NCI-H2171 (cell line): ENCODE data around the gene ZP1.
A peak's percentile ranks its signal among the peaks of the same experiment; 100 is the strongest.
"Not testable (repeated sequence)": the region's sequence is repeated elsewhere in the genome, so short reads cannot be mapped to it uniquely, and the experiment has no call there.

ENCODE experiments used
- DNase-seq: peaks from one replicate; lab custom pipeline; 2025; lab: John Stamatoyannopoulos, UW

Gene ZP1

DNA sequence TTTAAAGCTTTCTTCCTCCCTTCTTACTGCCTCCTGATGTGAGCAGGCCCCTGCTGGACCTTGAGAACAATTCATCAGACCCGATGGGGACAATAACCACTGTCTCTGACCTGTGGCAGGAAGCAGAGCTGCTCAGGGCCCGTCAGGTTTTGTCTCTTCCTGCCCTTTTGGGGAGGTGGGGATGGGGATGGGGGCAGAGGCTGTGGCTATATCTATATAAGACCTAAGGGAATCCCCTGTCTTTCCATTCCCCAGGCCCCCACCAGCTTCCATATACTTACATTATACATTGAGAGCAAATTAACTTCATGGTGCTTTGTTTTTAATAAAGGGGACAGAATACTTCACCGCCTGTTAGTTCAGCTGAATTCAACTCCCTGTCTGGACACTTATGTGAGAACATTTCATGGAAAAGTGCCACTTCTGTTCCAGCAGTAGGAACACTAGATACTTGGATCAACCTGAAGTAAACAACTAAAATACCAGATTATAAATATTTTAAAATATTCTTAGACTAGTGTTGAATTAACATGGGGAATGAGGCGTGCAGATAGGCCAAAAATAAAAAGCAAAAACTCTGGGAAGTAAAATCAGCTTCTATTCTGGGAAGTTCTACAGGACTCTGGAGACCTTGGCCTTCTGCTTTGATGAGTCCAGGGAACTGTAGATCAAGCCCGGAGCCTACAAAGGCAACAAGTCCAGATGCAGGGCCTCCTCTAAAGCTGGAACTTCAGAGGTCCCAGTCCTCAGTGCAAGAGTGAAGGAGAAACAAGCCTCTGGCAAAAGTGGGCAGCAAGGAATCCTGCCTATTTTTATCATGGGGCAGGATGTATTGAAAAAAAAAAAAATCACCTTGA is 11.1 kb downstream of the ZP1 start:
- DNase-seq, result no peak

DNA sequence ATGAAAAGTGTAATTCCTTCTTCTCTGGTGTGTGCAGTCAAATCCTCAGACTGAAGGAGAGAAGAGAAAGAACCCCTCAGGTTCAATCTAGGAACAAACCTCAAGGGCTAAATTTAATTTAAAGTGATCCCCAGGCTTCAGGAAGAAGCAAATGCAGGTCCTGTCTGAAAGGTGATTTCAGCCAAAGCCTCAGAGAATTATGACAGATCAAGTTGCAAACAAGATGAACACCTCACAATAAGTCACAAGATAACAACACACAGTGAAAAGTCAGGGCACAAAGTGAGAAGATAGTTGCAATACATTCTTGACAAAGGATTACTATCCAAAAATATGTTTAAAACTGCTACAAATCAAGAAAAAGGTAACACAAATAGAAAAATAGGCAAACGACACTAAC is 11.8 kb downstream of the ZP1 start:
- no peak for DNase-seq

DNA sequence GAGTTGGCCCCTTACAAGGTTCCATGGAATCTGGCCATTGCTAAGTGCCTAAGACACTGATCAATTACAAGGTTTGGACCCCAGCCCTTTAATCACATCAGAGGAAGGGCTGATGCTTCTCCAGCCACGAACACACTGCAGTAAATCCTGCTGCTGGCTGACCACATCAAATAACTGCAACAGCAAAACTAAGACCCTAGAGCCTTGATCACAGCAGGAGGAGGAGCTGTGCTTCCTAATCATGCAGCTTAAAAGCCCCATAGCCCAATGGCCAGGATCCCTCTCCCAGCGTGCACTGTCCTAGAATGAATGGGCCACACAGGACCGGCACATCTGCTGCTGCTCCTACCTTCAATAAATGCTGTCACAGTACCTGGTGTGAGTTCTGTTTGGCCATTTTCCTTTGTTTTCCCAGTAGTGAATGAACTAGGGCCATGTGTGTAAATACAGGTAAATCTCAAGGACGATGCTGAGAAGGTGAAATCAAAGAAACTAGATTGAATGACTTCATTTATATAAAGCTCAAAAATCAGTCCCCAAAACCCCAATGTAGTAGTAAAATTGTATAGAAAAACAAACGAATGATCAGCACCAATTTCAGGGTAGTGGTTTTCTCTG is 12.7 kb downstream of the ZP1 start:
- no peak for DNase-seq

DNA sequence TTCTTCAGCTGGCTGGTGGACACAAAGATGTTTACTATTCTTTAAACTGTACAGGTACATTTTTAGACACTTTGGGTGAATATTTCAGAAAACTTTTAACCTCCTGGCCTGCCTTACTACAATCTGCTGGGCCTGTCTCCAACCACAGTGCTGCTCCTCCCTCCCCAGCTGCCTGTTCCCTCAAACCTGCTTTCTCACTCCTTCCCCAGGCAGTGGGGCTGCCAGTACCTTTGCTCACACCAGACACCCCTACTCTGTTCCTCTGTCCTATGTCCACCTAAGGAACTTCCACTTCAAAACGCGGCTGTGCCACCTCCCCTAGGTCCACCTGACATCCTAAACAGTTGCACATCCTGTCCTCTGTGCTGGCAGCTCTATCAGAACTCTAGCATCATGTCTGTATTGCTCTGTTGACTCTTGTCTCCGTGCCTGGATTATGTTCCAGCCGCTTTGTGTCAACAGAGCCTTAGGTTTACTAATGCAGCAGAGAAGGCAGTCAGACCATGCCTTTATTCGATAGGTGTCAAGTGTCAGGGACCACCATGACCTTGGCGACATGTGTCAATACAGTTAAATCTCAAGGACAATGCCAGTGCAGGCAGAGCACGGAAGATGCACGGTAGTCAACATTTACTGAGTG is 13.4 kb downstream of the ZP1 start:
- no peak for DNase-seq

DNA sequence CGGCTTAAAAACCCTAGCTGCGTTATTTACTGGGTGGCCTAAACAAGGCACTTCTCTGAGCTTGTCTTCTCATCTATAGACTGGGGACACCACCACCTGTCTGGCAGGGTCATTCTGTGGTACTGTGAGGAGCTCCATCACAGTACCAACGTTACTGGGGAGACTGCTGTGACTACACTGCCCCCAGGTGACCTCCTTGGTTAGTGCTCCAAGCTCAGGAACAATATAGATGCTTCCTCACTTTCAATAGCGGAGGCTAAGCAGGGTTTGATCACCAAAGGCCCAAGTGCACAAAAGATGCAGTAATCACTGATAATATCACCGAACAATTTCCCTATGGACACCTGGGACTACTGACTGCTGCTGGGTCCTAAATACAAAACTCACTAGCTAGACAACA is 20.2 kb downstream of the ZP1 start:
- DNase-seq, result no peak

DNA sequence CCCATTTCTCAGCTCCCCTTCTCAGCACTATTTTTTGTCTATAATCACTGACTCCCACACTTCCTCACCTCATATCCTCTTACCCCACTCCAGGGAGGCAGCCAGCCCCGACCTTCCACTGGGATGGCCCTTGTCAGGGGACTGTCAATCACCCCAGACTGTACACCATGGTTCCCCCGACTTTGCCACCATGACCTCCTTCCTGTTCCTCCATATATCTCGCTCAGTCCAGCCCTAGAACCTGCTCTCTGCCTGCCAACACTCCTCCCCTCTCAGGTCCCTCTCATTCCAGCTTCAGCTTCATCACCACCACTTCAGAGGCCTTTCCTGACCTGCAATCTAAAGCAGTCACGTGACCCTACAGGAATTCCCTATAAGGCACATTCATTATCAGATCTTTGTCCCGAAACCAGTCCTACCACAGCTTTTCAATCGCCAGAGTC is 22.5 kb downstream of the ZP1 start:
- DNase-seq, result no peak

DNA sequence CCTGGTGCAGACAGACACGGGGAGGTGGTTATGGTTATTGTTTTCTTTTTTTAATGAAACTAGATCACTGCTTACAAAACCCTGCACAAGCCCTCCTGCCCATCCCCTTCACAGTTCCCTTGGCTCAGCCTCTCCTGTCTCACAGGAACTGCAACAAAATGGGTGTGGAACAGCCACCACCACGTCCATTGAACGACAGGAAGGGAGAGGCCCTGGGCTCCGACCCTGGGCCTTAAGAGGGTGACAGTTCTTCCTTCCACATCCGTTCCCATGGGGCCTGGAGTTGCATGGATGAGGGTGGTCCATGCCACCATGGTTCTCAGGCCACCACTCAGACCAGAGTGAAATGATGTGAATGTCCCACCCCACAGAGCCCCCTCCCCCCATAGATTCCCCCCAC is 23.4 kb downstream of the ZP1 start:
- no peak for DNase-seq

DNA sequence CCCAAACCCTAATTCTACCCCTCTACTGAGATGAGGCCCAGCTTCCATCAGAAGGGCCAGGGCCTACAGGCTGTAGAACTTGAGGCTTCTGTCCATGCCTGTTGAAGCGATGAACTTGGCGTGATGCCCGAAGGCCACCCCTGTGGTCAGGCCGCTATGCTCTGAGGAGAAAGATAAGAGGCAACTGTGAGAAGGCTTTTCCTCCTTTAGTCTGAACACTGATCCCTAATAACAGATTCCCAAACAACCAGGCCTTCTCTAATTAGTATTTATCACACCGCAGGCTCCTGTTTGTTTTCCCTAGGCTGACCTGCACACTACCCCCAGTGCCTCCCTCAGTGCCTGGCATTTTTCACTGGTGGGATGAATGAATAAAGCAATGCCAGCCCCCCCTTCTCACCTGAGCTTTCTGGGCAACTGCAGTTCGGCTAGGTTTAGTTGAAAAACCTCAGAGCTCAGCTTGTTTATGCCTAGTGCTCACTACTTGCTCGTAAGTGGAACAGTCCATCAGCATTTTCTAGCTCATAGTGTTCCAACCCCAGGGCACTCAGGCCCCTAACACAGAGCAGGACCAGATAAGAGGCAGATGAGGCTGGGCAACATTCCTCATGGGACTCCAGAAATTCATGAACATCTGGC is 23.9 kb downstream of the ZP1 start:
- no peak for DNase-seq

DNA sequence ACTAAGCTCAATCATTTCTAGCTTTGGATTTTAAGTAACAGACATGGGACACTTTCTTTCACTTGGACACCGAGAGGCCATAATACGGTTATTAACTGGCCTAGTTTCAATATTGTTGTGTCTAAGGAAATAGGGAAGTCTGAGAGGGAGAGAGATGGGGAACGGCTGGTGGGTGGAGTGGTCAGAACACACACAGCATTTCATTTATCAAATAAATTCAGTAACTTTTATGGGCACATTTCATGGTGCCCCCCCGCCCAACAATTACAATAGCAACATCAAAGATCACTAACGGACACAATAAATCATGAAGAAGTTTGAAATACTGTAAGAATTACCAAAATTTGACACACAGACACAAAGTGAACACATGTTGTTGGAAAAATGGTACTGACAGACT is 28.3 kb downstream of the ZP1 start:
- DNase-seq, result no peak

DNA sequence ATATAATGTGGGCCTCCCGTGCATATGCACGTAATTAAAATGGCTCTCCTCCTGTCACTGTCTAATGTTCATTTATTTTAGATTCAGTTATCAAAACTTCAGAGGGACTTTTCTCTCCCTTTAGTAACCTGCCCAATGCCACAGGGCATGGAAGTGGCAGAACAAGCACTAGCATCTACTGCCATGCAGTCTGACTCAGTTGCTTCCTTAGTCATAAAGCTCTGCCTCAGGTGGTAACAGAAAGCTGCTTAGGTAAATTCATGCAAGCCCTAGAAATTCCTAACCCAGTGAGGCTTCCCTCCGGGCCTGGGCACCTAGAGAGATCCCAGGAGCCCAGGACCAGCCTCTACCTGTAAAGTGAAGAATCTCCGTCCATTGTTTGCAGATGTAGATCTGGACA is 30.2 kb downstream of the ZP1 start:
- DNase-seq, result no peak

DNA sequence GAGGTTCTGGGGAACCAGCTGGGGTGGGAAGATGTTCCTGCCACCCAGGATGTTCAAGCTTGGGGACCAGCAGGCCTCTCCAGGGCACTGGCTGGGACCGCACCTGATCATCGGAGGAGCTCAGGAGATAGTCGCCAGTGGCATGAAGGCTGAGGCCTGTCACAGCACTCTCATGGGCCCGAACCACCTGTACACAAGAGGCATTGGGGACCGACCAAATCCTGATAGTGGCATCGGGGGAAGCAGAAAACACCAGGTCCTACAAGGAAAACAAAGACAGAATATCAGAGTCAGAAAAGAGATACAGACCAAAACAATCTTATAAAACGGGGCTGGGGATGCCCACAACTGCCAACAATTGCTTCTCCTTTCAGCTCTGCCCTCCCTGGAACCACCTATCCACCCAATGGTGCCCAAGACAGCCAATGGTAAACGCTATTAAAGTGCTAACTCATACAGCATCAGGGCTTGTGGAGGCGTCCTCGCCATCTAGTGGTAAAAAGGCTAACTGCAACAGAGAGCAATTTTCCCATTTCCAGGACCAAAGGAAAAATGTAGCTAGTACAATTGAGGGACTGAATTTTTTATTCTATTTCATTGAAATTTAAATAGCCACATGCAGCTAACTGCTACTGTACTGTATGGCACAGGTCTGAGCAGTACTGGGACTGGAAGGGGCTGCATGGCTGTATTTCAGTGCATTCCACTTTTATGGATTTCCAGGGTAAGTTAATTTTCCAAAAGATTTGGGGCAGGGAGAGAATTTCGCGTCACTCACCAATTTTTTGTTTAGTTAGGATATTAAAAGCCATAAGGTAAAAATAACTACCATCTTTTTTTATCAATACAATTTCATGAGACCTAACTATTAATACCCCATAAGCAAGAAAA is 31.9 kb downstream of the ZP1 start:
- DNase-seq, result peak; percentile 25

DNA sequence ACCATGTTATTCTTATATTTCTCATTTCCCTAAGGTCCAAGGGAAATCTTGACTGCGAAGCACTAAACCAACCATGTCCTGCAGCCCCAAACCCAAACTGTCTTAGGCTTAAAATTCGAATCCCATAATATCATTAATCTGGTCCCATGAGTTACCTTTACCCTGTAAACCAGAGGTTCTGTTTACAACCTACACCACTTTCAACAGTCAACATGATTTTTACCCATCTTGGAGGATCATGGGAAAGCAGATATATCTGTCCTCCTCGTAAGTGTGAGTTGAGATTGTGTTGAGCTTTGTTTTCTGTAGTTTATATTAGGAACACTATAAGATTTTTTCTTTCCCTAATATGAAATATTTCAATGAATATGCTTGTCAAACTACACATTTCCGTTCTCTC is 32.6 kb downstream of the ZP1 start:
- DNase-seq, result no peak

DNA sequence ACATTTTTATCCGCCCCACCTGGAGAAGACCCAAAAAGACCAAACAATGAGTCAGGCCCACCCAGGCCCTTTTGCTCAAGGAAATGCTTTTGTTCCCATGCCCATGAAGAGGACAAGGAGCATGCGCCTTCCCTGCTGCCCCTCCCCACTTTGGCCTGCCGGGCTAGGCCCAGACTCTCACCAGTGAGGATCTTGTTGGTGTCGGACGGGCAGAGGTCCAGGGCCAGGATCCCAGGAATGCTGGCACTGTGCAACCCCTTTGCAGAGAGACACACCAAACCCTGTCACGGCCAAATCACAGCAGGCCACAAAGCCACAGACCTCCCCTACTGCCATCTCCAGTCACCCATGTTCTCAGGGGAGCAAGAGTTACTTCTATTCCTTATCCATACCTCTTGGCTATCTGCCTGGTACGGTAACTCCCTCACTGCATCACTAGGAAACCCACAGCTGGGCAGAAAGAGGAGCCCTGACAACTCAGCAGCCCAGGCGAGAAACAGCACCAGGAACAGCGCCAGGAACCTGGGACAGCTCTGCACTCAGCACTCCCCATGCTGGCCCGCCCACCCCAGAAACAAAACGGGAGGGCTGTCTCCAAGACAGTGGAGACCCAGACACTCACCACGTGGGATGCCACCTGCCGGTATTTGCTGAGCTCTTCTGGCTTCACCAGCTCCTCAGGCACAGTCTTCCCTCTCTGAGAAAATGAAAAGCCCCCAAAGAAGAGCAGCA is 33.5 kb downstream of the ZP1 start:
- DNase-seq, result no peak

DNA sequence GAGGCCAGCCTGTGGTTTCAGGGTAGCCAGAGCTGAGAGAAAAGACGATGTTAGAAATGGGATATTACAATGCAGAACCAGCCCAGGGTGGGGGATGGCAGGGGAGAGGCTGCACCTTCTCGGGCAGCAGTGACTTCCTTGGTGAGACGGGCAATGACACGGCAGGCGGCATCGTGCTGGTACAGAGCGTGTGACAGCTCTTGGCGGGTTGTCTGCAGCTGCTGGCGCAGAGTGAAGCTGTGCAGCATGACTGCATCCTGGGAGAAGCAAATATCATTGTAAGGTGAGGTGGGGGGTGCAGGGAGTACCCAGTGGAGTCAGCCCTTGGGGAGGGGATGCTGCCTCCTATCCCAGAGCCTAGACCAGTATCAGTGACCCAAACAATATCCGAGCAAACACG is 35.3 kb downstream of the ZP1 start:
- no peak for DNase-seq

DNA sequence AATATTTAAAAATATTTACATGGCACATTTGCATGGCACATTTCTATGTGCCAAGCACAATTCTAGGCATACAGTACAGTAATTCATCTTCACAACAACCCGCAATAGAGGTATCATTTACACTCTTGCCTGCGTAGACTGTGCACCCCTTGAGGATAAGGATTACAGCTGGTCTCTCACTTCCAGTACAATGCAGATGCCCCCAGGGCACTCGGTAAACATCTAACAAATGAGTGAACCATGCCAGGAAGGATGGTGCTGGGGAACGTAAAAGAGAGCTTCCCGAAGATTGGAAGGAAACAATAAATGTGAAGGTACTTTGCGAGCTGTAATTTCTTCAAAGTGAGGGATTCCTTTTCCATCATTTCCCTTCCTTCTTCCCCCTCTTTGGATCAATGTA is 37.7 kb downstream of the ZP1 start:
- DNase-seq, result no peak

DNA sequence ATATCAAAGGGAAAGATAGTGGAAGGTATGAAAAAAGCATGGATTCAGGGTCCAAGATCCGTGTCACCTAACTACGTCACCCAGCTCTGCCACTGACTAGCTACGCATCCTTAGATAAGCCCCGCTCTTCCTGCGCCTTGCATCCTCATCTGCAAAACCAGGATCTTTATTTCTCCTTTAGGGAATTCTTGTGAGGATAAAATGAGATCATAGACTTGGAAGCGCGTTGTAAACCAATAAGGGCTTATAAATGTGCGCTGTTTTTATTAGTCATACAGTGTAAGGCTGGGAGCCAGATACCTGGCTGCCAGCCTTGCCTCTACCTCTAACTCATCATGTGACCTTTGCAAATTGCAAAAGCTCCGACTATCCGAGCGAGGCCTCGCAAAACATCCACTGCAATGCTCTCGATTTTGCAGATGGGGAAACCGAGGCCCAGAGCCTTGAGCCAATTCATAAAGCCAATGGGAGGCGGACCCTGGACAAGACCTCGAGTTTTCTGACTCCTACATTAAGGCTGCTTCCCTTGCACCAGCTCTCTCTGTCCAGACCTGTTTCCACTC is 38.3 kb downstream of the ZP1 start:
- DNase-seq, result no peak

DNA sequence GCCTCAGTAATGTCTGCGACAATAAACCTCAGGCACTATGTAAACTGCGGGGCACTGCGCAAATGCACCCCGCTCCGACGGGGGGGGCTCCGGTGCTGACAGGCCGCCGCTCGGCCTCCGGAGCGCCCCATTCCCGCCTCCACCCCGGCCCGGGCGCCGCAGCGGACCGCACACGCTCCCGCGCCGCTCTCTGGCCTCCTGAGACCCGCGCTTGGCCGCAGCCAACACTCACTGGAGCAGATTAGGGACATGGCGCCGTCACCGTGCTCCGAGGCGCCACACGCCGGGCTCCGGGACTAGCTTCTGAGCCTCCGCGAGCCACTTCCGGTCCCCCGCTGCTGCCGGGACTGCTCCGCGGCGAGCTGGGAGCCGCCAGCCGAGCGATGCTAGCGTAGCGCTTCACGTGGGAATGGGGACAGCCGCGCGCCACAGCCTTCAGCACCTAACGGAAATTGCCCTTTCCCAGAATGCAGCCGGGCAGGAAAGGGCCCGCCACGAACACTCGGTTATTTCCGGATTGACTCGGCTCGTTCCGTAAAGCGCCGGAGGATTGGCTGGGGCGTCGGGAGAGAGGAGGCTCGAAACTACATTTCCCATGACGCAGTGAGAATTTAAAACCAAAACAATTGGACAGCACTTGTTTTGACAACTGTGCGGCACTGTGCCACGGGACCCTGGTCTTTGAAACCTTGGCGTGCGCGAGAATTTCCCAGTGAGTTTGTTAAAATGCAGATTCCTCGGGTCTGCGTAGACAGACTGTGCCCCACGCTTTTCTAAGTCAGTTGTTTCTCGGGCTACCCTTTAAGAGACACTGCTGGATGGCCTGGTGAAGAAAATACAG is 39.0 kb downstream of the ZP1 start, which contains the start of gene PRPF19:
PRPF19 (minus strand) TSS at position 454 of the 841 bp plus-strand sequence; CDS start at position 251, 203 bp downstream.
- peak; percentile 94 for DNase-seq

DNA sequence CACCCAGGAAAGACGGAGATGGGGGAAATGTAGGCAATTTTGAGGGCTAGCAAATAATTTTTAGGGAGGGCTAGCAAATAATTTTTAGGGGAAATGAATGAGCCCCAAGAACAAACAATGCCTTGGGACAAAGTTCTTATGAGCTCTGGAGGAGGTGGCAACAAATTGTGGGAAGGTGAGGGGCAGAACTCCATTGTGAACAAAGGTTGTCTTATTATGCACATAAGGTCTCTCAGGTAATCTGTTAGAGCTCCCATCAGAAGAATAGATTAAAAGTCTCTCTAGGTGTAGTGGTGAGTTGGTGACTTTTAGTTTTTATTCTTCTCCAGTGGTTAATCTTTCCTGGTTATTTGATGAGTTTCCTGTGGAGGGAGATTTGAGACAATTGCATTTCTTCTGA is 41.5 kb downstream of the ZP1 start:
- DNase-seq, result no peak

DNA sequence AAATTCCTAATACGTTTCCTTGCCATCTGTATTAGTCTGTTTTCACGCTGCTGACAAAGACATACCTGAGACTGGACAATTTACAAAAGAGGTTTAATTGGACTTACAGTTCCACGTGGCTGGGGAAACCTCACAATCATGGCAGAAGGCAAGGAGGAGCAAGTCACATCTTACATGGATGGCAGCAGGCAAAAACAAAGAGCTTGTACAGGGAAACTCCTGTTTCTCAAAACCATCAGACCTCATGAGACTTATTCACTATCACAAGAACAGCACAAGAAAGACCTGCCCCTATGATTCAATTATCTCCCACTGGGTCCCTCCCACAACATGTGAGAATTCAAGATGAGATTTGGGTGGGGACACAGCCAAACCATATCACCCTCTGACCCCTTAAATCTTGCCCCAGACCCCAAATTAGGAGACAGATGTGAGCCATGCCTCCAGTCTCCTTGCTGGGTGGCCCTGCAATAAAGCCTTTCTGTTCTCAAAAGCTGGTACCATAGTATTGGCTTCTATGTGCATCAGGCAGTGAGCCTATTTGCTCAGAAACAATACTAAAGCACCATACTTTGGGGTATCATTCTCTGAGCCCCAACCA is 42.4 kb downstream of the ZP1 start:
- DNase-seq, result not testable (repeated sequence)
